Gastrocnemius medialis (tissue), 4 donors: Measurements from ENCODE around the gene OR4C6.

Experiments
- POLR2A ChIP-seq, 2 donors: fragments of 450-650 bp; IDR thresholded peaks; one replicate each; pipeline ENCODE4 v1.6.1; 2017; ENCODE audit warnings: antibody characterized with exemption in 2 of 2, mild to moderate bottlenecking in 2 of 2, moderate library complexity in 2 of 2
- TF ChIP-seq, protein P1 (sequence below), 5 experiments: fragments of 450-650 bp in 3 of 5; fragments of 200-600 bp in 2 of 5; sonication (generic) in 2 of 5; IDR thresholded peaks in 4 of 5; conservative IDR thresholded peaks in 1 of 5; 1 replicate in 4 of 5; 2 replicates in 1 of 5; pipeline ENCODE4 v1.5.1; 2016 to 2019; ENCODE audit warnings: antibody characterized with exemption in 5 of 5, mild to moderate bottlenecking in 3 of 5, moderate library complexity in 3 of 5

DNA sequence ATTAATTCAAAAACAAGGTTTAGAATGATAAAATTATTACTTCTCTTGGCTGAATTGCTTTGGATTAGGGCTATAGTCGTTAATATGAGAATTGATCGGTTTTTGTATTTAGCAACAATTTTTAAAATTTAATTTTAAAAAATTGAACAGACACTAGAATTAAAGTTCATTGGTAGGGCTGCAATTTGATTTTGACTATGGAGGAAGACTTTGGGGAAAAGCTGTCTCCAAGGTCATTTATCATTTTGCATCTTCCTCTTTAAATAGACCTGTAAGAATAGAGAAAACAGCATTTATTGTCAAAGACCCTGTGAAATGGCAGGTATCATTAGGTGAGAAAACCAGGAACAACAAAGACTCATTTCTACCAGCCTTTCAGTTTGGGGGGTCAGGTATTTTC, 14.0 kb upstream of the OR4C6 start, which contains the start of gene OR4S2:
- TF ChIP-seq, protein P1, sequence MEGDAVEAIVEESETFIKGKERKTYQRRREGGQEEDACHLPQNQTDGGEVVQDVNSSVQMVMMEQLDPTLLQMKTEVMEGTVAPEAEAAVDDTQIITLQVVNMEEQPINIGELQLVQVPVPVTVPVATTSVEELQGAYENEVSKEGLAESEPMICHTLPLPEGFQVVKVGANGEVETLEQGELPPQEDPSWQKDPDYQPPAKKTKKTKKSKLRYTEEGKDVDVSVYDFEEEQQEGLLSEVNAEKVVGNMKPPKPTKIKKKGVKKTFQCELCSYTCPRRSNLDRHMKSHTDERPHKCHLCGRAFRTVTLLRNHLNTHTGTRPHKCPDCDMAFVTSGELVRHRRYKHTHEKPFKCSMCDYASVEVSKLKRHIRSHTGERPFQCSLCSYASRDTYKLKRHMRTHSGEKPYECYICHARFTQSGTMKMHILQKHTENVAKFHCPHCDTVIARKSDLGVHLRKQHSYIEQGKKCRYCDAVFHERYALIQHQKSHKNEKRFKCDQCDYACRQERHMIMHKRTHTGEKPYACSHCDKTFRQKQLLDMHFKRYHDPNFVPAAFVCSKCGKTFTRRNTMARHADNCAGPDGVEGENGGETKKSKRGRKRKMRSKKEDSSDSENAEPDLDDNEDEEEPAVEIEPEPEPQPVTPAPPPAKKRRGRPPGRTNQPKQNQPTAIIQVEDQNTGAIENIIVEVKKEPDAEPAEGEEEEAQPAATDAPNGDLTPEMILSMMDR (IDR thresholded peaks at IDR 0.05 in 4 of 5, conservative IDR thresholded peaks at IDR 0.05 in 1 of 5) = no peak
- no peak for TF ChIP-seq POLR2A (IDR thresholded peaks at IDR 0.05)
